ENCODE data around the gene NONO.
"Not testable (repeated sequence)": the region's sequence is repeated elsewhere in the genome, so short reads cannot be mapped to it uniquely, and the experiment has no call there.

The NONO gene

DNA sequence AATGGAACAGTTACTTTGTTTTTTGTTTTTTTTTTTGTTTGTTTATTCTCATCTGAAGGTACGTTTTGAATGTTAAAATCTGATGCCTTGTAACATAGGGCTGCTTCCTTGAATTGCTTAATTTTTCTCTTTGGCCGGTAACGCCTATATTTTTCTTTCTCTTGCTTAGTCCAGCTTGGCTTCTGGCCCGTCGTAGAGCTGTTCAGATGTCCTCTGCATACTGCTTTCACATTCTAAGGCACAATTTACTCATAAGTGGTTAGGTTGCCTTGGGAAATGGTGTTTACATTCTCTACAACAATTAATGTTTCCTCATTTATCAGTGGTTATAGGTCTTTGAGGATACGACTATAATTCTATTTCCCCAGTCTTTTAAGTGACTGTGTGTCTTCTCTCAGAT is 7.9 kb downstream of the NONO start:
- no peak for DNase-seq (ENCODE audit: low spot score)
- TF ChIP-seq, protein P1, sequence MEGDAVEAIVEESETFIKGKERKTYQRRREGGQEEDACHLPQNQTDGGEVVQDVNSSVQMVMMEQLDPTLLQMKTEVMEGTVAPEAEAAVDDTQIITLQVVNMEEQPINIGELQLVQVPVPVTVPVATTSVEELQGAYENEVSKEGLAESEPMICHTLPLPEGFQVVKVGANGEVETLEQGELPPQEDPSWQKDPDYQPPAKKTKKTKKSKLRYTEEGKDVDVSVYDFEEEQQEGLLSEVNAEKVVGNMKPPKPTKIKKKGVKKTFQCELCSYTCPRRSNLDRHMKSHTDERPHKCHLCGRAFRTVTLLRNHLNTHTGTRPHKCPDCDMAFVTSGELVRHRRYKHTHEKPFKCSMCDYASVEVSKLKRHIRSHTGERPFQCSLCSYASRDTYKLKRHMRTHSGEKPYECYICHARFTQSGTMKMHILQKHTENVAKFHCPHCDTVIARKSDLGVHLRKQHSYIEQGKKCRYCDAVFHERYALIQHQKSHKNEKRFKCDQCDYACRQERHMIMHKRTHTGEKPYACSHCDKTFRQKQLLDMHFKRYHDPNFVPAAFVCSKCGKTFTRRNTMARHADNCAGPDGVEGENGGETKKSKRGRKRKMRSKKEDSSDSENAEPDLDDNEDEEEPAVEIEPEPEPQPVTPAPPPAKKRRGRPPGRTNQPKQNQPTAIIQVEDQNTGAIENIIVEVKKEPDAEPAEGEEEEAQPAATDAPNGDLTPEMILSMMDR (IDR thresholded peaks at IDR 0.05; ENCODE audit: extremely low read depth, insufficient read depth, missing control alignments), result no peak
- in situ Hi-C loops (cut with MboI; ENCODE audit: low pct_unique_long_range_greater_than_20kb, low sequenced_read_pairs, unreplicated experiment), result no loop called here

DNA sequence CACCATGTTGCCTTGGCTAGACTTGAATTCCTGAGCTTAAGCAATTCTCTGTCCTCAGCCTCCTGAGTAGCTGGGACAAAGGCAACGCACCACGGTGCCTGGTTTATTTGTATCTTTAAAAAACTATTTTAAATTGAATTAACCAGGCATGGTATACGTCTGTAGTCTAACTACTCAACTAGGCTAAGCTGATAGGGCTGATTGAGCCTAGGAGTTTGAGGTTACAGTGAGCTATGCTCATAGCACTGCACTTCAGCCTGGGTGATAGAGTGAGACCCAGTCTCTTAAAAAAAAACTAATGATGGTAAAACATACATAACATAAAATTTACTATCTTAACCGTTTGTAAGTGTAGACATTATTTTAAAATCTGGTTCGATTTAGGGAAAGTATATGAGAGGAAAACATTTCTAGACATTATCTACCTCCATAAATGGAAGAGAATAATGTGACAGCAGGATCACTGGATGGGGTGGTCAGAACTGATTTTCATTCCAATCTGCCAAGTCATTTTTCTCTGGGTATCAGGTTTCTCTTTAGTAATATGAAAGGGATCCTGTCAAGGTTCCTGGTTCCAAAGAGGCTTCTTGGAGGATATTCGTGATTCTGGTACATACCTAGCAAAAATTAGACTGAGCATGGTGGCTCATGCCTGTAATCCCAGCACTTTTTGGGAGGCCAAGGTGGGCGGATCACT is 9.4 kb downstream of the NONO start:
- TF ChIP-seq, protein P1 (IDR thresholded peaks at IDR 0.05; ENCODE audit: extremely low read depth, insufficient read depth, missing control alignments), result no peak
- no peak for DNase-seq (ENCODE audit: low spot score)
- in situ Hi-C loops (cut with MboI; ENCODE audit: low pct_unique_long_range_greater_than_20kb, low sequenced_read_pairs, unreplicated experiment), result no loop called here

DNA sequence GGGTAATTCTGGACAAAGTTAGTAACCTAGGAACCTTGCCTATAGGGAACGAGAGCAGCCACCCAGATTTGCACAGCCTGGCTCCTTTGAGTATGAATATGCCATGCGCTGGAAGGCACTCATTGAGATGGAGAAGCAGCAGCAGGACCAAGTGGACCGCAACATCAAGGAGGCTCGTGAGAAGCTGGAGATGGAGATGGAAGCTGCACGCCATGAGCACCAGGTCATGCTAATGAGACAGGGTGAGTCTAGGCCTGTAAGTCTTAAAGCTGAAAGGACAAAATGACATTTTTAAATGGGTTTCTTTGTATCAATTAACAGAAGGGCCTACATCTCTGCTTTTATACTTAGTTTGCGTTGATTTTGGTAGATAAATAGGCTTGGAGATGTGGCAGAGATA is 13.4 kb downstream of the NONO start:
- no peak for DNase-seq (ENCODE audit: low spot score)
- in situ Hi-C loops (cut with MboI; ENCODE audit: low pct_unique_long_range_greater_than_20kb, low sequenced_read_pairs, unreplicated experiment), result no loop called here
- TF ChIP-seq, protein P1 (IDR thresholded peaks at IDR 0.05; ENCODE audit: extremely low read depth, insufficient read depth, missing control alignments), result no peak

DNA sequence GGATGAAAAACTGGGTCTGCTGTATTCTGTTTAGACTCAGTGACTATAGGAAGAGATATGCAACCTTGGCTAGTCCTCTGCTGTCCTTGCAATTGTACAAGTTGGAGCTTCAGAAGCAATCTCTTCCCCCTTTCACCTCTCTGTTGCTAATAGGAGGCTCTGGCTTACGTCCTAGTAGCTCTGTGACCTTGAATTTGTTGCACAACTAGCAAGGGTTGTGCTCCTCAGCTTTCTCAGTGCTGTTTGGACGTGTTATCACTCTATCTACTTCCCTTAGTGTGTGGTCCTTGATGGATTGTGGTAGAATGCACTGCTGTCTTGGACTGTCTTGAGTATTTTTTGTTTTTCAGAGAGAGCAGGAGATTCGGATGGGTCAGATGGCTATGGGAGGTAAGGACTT is 14.7 kb downstream of the NONO start:
- TF ChIP-seq, protein P1 (IDR thresholded peaks at IDR 0.05; ENCODE audit: extremely low read depth, insufficient read depth, missing control alignments), result no peak
- DNase-seq (ENCODE audit: low spot score), result no peak
- in situ Hi-C loops (cut with MboI; ENCODE audit: low pct_unique_long_range_greater_than_20kb, low sequenced_read_pairs, unreplicated experiment), result no loop called here

DNA sequence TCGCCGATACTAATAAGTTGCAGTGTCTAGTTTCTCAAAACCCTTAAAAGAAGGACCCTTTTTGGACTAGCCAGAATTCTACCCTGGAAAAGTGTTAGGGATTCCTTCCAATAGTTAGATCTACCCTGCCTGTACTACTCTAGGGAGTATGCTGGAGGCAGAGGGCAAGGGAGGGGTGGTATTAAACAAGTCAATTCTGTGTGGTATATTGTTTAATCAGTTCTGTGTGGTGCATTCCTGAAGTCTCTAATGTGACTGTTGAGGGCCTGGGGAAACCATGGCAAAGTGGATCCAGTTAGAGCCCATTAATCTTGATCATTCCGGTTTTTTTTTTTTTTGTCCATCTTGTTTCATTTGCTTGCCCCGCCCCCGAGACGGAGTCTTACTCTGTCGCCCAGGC is 16.6 kb downstream of the NONO start:
- DNase-seq (ENCODE audit: low spot score); in situ Hi-C loops (cut with MboI; ENCODE audit: low pct_unique_long_range_greater_than_20kb, low sequenced_read_pairs, unreplicated experiment): not testable (repeated sequence)

DNA sequence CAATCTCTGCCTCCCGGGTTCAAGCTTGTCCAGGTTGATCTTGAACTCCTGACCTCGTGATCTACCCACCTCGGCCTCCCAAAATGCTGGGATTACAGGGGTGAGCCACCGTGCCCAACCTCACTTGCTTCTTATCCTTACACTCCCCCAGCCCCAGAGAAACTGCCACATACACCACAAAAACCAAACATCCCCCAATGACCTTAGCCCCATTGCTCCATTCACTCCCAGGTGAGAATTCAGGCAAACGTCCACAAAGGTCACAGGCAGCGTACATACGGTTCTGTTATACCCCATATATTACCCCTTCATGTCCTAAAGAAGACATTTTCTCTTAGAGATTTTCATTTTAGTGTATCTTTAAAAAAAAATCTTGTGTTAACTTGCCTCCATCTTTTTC is 17.1 kb downstream of the NONO start:
- DNase-seq (ENCODE audit: low spot score); in situ Hi-C loops (cut with MboI; ENCODE audit: low pct_unique_long_range_greater_than_20kb, low sequenced_read_pairs, unreplicated experiment): not testable (repeated sequence)

DNA sequence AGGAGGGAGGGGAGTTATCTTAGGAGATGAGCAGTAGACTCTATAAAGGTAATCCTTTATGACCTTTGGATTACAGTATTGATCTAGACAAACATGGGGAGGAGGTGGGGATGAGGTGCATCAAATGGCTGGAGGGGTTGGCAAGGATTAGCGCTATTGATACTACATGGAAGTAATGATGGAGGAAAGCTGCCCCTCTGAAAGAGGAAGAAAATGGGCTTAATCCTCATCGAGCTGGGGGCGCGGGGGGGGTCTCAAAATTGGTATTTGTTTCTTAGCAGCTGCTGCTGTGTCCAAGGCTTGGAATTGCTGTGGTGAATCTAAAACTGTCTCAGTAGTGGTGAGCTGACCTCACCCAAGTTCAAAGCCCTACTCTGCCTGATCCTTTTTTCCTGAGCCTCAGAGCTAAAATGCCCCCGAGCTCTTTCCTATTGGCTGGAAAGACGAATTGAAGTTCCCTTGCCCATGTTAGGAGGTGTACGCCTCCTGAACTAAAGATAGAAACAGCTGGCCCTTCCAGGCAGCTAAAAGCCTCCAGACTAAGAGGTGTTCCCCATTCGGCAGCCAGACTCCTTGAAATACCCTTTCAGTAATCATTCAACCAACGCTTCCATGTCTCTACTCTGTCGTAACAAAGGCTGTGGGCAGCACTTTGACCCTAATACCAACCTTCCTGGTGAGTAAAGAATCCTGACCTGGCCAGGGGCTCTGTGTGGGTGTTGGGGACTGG is 17.9 kb downstream of the NONO start, which contains the start of gene ITGB1BP2:
TSS of gene ITGB1BP2 (plus strand) at position 556 of the 730 bp plus-strand sequence. CDS start at position 613, 57 bp downstream.
- DNase-seq (ENCODE audit: low spot score), result no peak
- in situ Hi-C loops (cut with MboI; ENCODE audit: low pct_unique_long_range_greater_than_20kb, low sequenced_read_pairs, unreplicated experiment), result no loop called here
- TF ChIP-seq, protein P1 (IDR thresholded peaks at IDR 0.05; ENCODE audit: extremely low read depth, insufficient read depth, missing control alignments), result no peak

All from GM13977 (cell line).